Thyroid gland (tissue), 4 donors: ENCODE data around the gene FGD5. TPM values are rescaled to one million over a fixed set of nuclear protein-coding genes. Genes with fewer than 3 reads are reported as not detected.
A peak's percentile ranks its signal among the peaks of the same experiment; 100 is the strongest.

Experiments used
- DNase-seq, 2 donors: peaks; one replicate each; pipeline ENCODE4 v3.0.0-alpha.2; 2019
- H3K27ac ChIP-seq, 3 donors: fragments of 200-600 bp; sonication (generic); 1 replicate in 2 of 3; 2 replicates in 1 of 3; pipeline ENCODE4 v1.5.1; 2016 to 2019; ENCODE audit warnings: mild to moderate bottlenecking in 1 of 3, moderate library complexity in 1 of 3
- H3K27me3 ChIP-seq: fragments of 200-600 bp; sonication (generic); one replicate; pipeline ENCODE4 v1.5.1; 2019
- H3K36me3 ChIP-seq, 2 donors: fragments of 200-600 bp; sonication (generic); one replicate each; pipeline ENCODE4 v1.5.1; 2016 to 2019
- H3K4me1 ChIP-seq, 2 donors: fragments of 200-600 bp; sonication (generic); one replicate each; pipeline ENCODE4 v1.5.1; 2017 to 2019
- H3K4me3 ChIP-seq, 3 donors: fragments of 200-600 bp; sonication (generic); replicated peaks in 1 of 3; 1 replicate in 2 of 3; 2 replicates in 1 of 3; pipeline ENCODE4 v1.5.1; 2016; ENCODE audit warnings: mild to moderate bottlenecking in 1 of 3
- H3K9me3 ChIP-seq: fragments of 200-600 bp; sonication (generic); one replicate; pipeline ENCODE4 v1.5.1; 2017
- CTCF ChIP-seq, 6 experiments: fragments of 200-600 bp in 3 of 6; fragments of 450-650 bp in 3 of 6; sonication (generic) in 3 of 6; IDR thresholded peaks; one replicate each; pipeline ENCODE4 v1.5.1; 2016 to 2019; ENCODE audit warnings: antibody characterized with exemption in 6 of 6, mild to moderate bottlenecking in 2 of 6, inconsistent platforms in 1 of 6, moderate library complexity in 1 of 6
- POLR2A ChIP-seq, 2 donors: fragments of 450-650 bp; IDR thresholded peaks; one replicate each; pipeline ENCODE4 v1.6.1; 2017; ENCODE audit warnings: antibody characterized with exemption in 2 of 2, mild to moderate bottlenecking in 2 of 2, moderate library complexity in 1 of 2
- WGBS, 2 donors: methylation state at CpG; one replicate each; pipeline ENCODE4 v1.1.5; 2017; 5-methylcytosine and 5-hydroxymethylcytosine counted together
- intact Hi-C: fragments of 100-400 bp; cut with DNase I; formaldehyde crosslinking; loops from one replicate; pipeline ENCODE4 v1.15.1; 2023
- total RNA-seq, 4 donors: library from RNA; depleted of rRNA; stranded (reverse); fragments of >200 nt; gene quantifications; one replicate each; pipeline ENCODE4 v1.2.3, GENCODE V29; 2016

Gene FGD5
- total RNA-seq, 4 donors from 2014 or later, result 13.0 to 29.3 (median 17.4) TPM

GRCh38 chr3:14862303-14862660, 43.5 kb downstream of the FGD5 start:
- peaks cover 0 to 23% of the 10 kb centered on the region in 2 donors for H3K4me1 ChIP-seq
- H3K36me3 ChIP-seq, result no peaks in the 10 kb centered on the region
- H3K27me3 ChIP-seq, result no peaks in the 10 kb centered on the region
- 76% methylated on average over 4 of the region's 4 CpGs for WGBS, 2 donors
- intact Hi-C loops, result no loop called here
- H3K27ac ChIP-seq, result no peak overlapping the region
- no peak for TF ChIP-seq CTCF (IDR thresholded peaks at IDR 0.05)
- TF ChIP-seq POLR2A (IDR thresholded peaks at IDR 0.05), result no peak
- no peak overlapping the region for H3K4me3 ChIP-seq
- no peaks in the 10 kb centered on the region for H3K9me3 ChIP-seq
- DNase-seq, result no peak

GRCh38 chr3:14862661-14863230, 44.0 kb downstream of the FGD5 start:
- no peak for TF ChIP-seq POLR2A (IDR thresholded peaks at IDR 0.05)
- no peak for TF ChIP-seq CTCF (IDR thresholded peaks at IDR 0.05)
- Histone ChIP-seq H3K4me3 (no peak overlapping the region), H3K36me3 (no peaks in the 10 kb centered on the region), H3K27ac (no peak overlapping the region), H3K27me3 (no peaks in the 10 kb centered on the region), H3K9me3 (no peaks in the 10 kb centered on the region), H3K4me1 (peaks cover 0 to 23% of the 10 kb centered on the region in 2 donors)
- intact Hi-C loops, result no loop called here
- DNase-seq, result no peak
- WGBS, 2 donors, result 61 to 68% methylated on average over 4 to 5 of the region's 5 CpGs

- H3K4me3 ChIP-seq, result no peak overlapping the region
- WGBS, 2 donors, result 44 to 57% methylated on average over 9 to 10 of the region's 10 CpGs
- intact Hi-C loops, result no loop called here
- peaks cover 0 to 23% of the 10 kb centered on the region in 2 donors for H3K4me1 ChIP-seq
- no peaks in the 10 kb centered on the region for H3K36me3 ChIP-seq
- H3K27me3 ChIP-seq, result no peaks in the 10 kb centered on the region
- H3K9me3 ChIP-seq, result no peaks in the 10 kb centered on the region
- no peak for TF ChIP-seq POLR2A (IDR thresholded peaks at IDR 0.05)
- TF ChIP-seq CTCF (IDR thresholded peaks at IDR 0.05), result peak in 1 of 6 experiments; percentile 21
- no peak for DNase-seq
- no peak overlapping the region for H3K27ac ChIP-seq
These were observed 44.8 kb downstream of the FGD5 start for GRCh38 chr3:14863333-14864100.

- Histone ChIP-seq H3K36me3 (no peaks in the 10 kb centered on the region), H3K27ac (no peak overlapping the region), H3K4me1 (peaks cover 0 to 23% of the 10 kb centered on the region in 2 donors), H3K4me3 (no peak overlapping the region), H3K27me3 (no peaks in the 10 kb centered on the region), H3K9me3 (no peaks in the 10 kb centered on the region)
- DNase-seq, result no peak
- intact Hi-C loops, result no loop called here
- TF ChIP-seq CTCF (IDR thresholded peaks at IDR 0.05) (no peak), POLR2A (IDR thresholded peaks at IDR 0.05) (no peak)
- WGBS, 2 donors, result 82 to 83% methylated on average over 14 of the region's 14 CpGs
These were observed 45.4 kb downstream of the FGD5 start for GRCh38 chr3:14864131-14864530.

GRCh38 chr3:14866627-14867026, 47.9 kb downstream of the FGD5 start:
- H3K27ac ChIP-seq, result no peak overlapping the region
- no peaks in the 10 kb centered on the region for H3K36me3 ChIP-seq
- no peaks in the 10 kb centered on the region for H3K9me3 ChIP-seq
- peaks cover 0 to 17% of the 10 kb centered on the region in 2 donors for H3K4me1 ChIP-seq
- H3K4me3 ChIP-seq, result no peak overlapping the region
- 89 to 93% methylated on average over 3 to 5 of the region's 5 CpGs for WGBS, 2 donors
- DNase-seq, result no peak
- TF ChIP-seq CTCF (IDR thresholded peaks at IDR 0.05) (no peak), POLR2A (IDR thresholded peaks at IDR 0.05) (no peak)
- no peaks in the 10 kb centered on the region for H3K27me3 ChIP-seq
- intact Hi-C loops, result no loop called here
